Upper lobe of left lung (tissue), 4 donors: ENCODE measurements around the gene NR0B2.

Experiments used
- CTCF ChIP-seq, 6 experiments: fragments of 450-650 bp in 4 of 6; fragments of 200-600 bp in 2 of 6; sonication (generic) in 2 of 6; IDR thresholded peaks; one replicate each; pipeline ENCODE4 v1.5.1; 2016 to 2019; ENCODE audit warnings: antibody characterized with exemption in 6 of 6
- POLR2A ChIP-seq, 4 donors: fragments of 450-650 bp; IDR thresholded peaks; one replicate each; pipeline ENCODE4 v1.5.1; 2016 to 2017; ENCODE audit warnings: antibody characterized with exemption in 4 of 4, mild to moderate bottlenecking in 2 of 4
- POLR2AphosphoS5 ChIP-seq, 2 donors: sonication (generic); formaldehyde crosslinking; IDR thresholded peaks; one replicate each; pipeline ENCODE4 v1.5.1; 2017; ENCODE audit warnings: antibody characterized with exemption in 2 of 2

GRCh38 chr1:26897351-26897750 lies 16.4 kb downstream of the NR0B2 start:
- TF ChIP-seq CTCF (IDR thresholded peaks at IDR 0.05): no peak
- TF ChIP-seq POLR2A (IDR thresholded peaks at IDR 0.05): no peak
- no peak for TF ChIP-seq POLR2AphosphoS5 (IDR thresholded peaks at IDR 0.05)
